ENCODE measurements around the gene FOXJ1.

Gene FOXJ1

GRCh38 chr17:76102944-76103273 is 38.1 kb downstream of the FOXJ1 start:
- TF ChIP-seq, protein P1, sequence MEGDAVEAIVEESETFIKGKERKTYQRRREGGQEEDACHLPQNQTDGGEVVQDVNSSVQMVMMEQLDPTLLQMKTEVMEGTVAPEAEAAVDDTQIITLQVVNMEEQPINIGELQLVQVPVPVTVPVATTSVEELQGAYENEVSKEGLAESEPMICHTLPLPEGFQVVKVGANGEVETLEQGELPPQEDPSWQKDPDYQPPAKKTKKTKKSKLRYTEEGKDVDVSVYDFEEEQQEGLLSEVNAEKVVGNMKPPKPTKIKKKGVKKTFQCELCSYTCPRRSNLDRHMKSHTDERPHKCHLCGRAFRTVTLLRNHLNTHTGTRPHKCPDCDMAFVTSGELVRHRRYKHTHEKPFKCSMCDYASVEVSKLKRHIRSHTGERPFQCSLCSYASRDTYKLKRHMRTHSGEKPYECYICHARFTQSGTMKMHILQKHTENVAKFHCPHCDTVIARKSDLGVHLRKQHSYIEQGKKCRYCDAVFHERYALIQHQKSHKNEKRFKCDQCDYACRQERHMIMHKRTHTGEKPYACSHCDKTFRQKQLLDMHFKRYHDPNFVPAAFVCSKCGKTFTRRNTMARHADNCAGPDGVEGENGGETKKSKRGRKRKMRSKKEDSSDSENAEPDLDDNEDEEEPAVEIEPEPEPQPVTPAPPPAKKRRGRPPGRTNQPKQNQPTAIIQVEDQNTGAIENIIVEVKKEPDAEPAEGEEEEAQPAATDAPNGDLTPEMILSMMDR (IDR thresholded peaks at IDR 0.05; ENCODE audit: poor library complexity, severe bottlenecking): no peak
- peak; percentile 11 for ATAC-seq (ENCODE audit: low read depth)

DNA sequence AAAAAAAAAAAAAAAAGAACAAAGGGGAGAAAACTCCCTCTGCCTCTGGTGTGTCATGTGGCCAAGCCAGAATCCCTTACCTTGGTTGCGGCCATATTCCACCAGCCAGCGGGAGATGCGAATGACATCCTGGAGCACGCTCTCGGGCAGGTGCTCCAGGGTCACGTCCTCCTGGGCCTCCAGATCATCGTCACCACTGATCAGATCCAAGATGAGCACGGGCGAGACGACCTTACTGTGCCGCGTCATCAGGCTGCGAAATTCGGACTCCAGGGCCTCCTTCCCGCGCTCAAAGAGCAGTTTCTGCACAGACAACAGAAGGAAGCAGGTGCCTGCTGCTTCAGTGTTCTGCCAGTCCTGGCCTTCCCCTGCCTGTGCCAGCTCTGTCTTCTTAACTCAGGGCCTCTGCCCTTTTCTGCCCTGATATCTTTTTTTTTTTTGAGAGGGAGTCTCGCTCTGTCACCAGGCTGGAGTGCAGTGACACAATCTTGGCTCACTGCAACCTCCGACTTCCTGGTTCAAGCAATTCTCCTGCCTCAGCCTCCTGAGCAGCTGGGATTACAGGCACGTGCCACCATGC is 43.2 kb downstream of the FOXJ1 start:
- H3K27ac ChIP-seq (ENCODE audit: poor library complexity, severe bottlenecking): no peak overlapping the region
- H3K9me3 ChIP-seq (ENCODE audit: severe bottlenecking): no peaks in the 10 kb centered on the region
- peaks cover 3% of the 10 kb centered on the region for H3K4me1 ChIP-seq (ENCODE audit: insufficient read depth, poor library complexity, severe bottlenecking)
- TF ChIP-seq, protein P1 (IDR thresholded peaks at IDR 0.05; ENCODE audit: poor library complexity, severe bottlenecking): no peak
- no peak overlapping the region for H3K4me3 ChIP-seq (ENCODE audit: severe bottlenecking)
- H3K36me3 ChIP-seq (ENCODE audit: low read depth): peaks cover 84% of the 10 kb centered on the region
- DNase-seq (ENCODE audit: low spot score) (no peak), ATAC-seq (ENCODE audit: low read depth) (no peak)
- H3K27me3 ChIP-seq (ENCODE audit: insufficient read depth, poor library complexity, severe bottlenecking): no peaks in the 10 kb centered on the region

More at GRCh38 chr17:76102944-76103273, 38.1 kb downstream of the FOXJ1 start:
- Histone ChIP-seq H3K4me1 (ENCODE audit: insufficient read depth, poor library complexity, severe bottlenecking) (peaks cover 6% of the 10 kb centered on the region), H3K27ac (ENCODE audit: poor library complexity, severe bottlenecking) (peak overlapping the region; percentile 24), H3K27me3 (ENCODE audit: insufficient read depth, poor library complexity, severe bottlenecking) (no peaks in the 10 kb centered on the region), H3K4me3 (ENCODE audit: severe bottlenecking) (peak overlapping the region; percentile 73), H3K36me3 (ENCODE audit: low read depth) (peaks cover 44% of the 10 kb centered on the region), H3K9me3 (ENCODE audit: severe bottlenecking) (no peaks in the 10 kb centered on the region)
- DNase-seq (ENCODE audit: low spot score): no peak

DNA sequence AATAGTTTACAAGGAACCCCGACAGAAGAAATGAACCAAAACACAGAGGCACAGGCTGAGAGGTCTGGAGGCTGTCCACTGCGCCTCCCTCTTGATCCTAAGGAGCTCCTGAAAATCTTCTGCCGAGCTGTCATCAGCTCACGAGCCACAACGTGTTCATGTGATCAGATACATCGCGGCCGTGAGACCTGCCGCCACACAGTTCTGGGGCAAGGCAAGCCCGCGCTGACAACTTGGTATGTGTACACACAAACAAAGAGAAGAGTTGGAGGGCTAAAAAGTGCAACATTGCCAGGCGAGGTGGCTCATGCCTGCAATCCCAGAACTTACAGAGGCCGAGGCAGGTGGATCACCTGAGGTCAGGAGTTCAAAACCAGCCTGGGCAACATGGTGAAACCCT is 45.1 kb downstream of the FOXJ1 start:
- H3K4me3 ChIP-seq (ENCODE audit: severe bottlenecking): no peak overlapping the region
- H3K36me3 ChIP-seq (ENCODE audit: low read depth): peaks cover 73% of the 10 kb centered on the region
- H3K9me3 ChIP-seq (ENCODE audit: severe bottlenecking): no peaks in the 10 kb centered on the region

DNA sequence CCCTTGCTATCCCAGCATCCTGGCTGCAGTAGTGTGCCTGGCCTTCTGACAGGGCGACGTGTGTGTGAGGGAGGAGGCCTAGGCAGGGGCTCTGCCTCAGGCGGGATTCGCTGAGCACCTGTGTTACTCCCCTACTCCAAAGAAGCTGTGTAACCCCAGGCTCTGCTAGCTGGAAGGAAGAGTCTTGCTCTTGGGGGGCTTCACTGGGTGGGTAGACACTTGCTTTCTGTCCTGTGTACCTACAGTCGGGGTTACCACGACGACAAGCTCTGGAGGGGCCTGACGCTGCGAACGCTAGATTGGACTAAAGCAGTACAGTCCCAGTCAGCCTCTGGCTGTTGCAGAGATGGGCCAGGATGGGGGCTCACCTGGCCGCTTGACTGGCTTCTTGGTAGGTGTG is 47.0 kb downstream of the FOXJ1 start:
- H3K4me1 ChIP-seq (ENCODE audit: insufficient read depth, poor library complexity, severe bottlenecking): no peaks in the 10 kb centered on the region
- no peak for ATAC-seq (ENCODE audit: low read depth)
- no peak overlapping the region for H3K27ac ChIP-seq (ENCODE audit: poor library complexity, severe bottlenecking)
- no peaks in the 10 kb centered on the region for H3K27me3 ChIP-seq (ENCODE audit: insufficient read depth, poor library complexity, severe bottlenecking)
- peaks cover 70% of the 10 kb centered on the region for H3K36me3 ChIP-seq (ENCODE audit: low read depth)
- TF ChIP-seq, protein P1 (IDR thresholded peaks at IDR 0.05; ENCODE audit: poor library complexity, severe bottlenecking): no peak
- H3K9me3 ChIP-seq (ENCODE audit: severe bottlenecking): no peaks in the 10 kb centered on the region
- H3K4me3 ChIP-seq (ENCODE audit: severe bottlenecking): no peak overlapping the region
- no peak for DNase-seq (ENCODE audit: low spot score)

More for the DNA sequence above, 45.1 kb downstream of the FOXJ1 start:
- DNase-seq (ENCODE audit: low spot score): no peak
- Histone ChIP-seq H3K4me1 (ENCODE audit: insufficient read depth, poor library complexity, severe bottlenecking) (no peaks in the 10 kb centered on the region), H3K27me3 (ENCODE audit: insufficient read depth, poor library complexity, severe bottlenecking) (no peaks in the 10 kb centered on the region), H3K27ac (ENCODE audit: poor library complexity, severe bottlenecking) (no peak overlapping the region)
- TF ChIP-seq, protein P1 (IDR thresholded peaks at IDR 0.05; ENCODE audit: poor library complexity, severe bottlenecking): no peak
- ATAC-seq (ENCODE audit: low read depth): no peak

Measured in RWPE2 (cell line).